ENCODE measurements around the gene UQCR11. TPM values are rescaled to one million over a fixed set of nuclear protein-coding genes. Genes with fewer than 3 reads are reported as not detected.

UQCR11 gene
- total RNA-seq, 4 donors from 2014 or later: 78.2 to 102 (median 92.4) TPM

GRCh38 chr19:1567116-1567847 is 38.0 kb downstream of the UQCR11 start:
- Histone ChIP-seq H3K27me3 (no peaks in the 10 kb centered on the region), H3K4me3 (peak overlapping the region; percentile 45 to 82), H3K36me3 (peaks cover 0 to 5% of the 10 kb centered on the region in 2 donors), H3K4me1 (peaks cover 0 to 27% (median 11%) of the 10 kb centered on the region in 3 donors), H3K27ac (peak overlapping the region; percentile 51 to 93 (median 92)), H3K9me3 (no peaks in the 10 kb centered on the region)
- TF ChIP-seq POLR2AphosphoS5 (IDR thresholded peaks at IDR 0.05): no peak
- TF ChIP-seq, protein P1, sequence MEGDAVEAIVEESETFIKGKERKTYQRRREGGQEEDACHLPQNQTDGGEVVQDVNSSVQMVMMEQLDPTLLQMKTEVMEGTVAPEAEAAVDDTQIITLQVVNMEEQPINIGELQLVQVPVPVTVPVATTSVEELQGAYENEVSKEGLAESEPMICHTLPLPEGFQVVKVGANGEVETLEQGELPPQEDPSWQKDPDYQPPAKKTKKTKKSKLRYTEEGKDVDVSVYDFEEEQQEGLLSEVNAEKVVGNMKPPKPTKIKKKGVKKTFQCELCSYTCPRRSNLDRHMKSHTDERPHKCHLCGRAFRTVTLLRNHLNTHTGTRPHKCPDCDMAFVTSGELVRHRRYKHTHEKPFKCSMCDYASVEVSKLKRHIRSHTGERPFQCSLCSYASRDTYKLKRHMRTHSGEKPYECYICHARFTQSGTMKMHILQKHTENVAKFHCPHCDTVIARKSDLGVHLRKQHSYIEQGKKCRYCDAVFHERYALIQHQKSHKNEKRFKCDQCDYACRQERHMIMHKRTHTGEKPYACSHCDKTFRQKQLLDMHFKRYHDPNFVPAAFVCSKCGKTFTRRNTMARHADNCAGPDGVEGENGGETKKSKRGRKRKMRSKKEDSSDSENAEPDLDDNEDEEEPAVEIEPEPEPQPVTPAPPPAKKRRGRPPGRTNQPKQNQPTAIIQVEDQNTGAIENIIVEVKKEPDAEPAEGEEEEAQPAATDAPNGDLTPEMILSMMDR (IDR thresholded peaks at IDR 0.05): peak in 1 of 4 experiments; percentile 7
- TF ChIP-seq POLR2A (IDR thresholded peaks at IDR 0.05): peak in 1 of 2 donors; percentile 24
- TF ChIP-seq EP300 (IDR thresholded peaks at IDR 0.05): no peak
- WGBS, 2 donors (ENCODE audit: low coverage in 1 of 2): no CpG with 5 or more reads among the region's 108 CpGs
- ATAC-seq: peak; percentile 24

DNA sequence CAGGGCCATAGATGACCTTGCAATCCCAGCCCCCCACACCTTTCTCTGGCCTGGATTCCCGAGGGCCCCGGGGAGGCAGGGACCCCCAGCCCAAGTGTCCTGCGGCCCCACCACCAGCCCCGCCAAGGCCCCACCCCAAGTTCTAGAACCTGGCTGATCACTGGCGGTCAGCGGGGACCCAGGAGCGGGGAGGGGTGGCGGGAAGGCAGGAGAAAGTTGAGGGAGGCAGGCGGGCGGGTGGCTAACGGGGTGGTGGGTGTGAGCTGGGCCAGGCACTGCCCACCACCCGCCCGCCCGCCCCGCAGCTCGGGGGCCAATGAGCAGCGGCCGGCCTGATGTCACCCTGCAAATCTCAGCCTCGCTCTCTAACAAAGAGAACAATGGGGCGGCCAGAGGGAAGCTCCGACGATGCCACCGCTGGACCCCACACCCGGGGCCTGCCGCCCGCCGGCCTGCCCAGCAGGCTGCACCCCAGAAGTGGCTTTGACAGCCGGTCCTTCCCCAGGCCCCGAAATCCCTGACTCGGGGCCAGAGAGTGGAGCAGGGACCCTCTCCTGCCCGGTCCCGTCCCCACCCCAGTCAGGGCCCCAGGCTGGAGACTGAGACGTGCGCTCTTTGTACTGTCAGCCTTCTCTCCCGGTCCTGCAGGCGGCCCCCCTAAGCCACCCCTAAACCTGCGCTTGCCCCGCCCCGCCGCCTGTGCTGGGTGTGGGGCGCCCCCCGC is 38.7 kb downstream of the UQCR11 start:
- Histone ChIP-seq H3K27ac (peak overlapping the region; percentile 51 to 93 (median 92)), H3K9me3 (no peaks in the 10 kb centered on the region), H3K36me3 (peaks cover 0 to 5% of the 10 kb centered on the region in 2 donors), H3K4me1 (peaks cover 0 to 27% (median 11%) of the 10 kb centered on the region in 3 donors), H3K27me3 (no peaks in the 10 kb centered on the region), H3K4me3 (peak overlapping the region; percentile 45 to 82)
- no CpG with 5 or more reads among the region's 42 CpGs for WGBS, 2 donors (ENCODE audit: low coverage in 1 of 2)
- TF ChIP-seq, protein P1 (IDR thresholded peaks at IDR 0.05): no peak
- TF ChIP-seq EP300 (IDR thresholded peaks at IDR 0.05): no peak
- peak; percentile 14 to 45 for TF ChIP-seq POLR2A (IDR thresholded peaks at IDR 0.05)
- peak; percentile 35 for TF ChIP-seq POLR2AphosphoS5 (IDR thresholded peaks at IDR 0.05)
- ATAC-seq: peak; percentile 77

DNA sequence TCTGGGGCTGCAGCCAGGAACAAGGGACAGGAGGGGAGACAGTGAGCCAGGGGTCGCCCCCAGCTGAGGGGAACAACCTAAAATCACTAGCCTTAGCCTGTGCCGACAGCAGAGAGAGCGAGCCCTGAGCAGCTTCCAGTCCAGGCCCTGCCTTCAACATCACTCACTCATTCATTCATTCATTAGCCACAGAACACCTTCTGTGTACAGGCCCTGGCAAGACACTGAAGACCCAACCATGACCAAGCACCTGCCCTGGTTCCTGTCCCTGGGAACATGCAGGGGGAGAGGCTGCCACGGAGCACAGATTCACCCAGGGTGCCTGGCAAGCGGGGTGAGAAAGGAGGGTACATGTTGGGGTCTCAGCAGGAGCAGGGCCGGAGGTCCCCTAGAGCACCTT is 42.0 kb downstream of the UQCR11 start:
- Histone ChIP-seq H3K4me1 (peaks cover 0 to 28% (median 6%) of the 10 kb centered on the region in 3 donors), H3K9me3 (no peaks in the 10 kb centered on the region), H3K36me3 (peaks cover 0 to 5% of the 10 kb centered on the region in 2 donors), H3K4me3 (no peak overlapping the region), H3K27me3 (no peaks in the 10 kb centered on the region), H3K27ac (no peak overlapping the region)
- TF ChIP-seq, protein P1 (IDR thresholded peaks at IDR 0.05): no peak
- TF ChIP-seq EP300 (IDR thresholded peaks at IDR 0.05) (no peak), POLR2AphosphoS5 (IDR thresholded peaks at IDR 0.05) (no peak), POLR2A (IDR thresholded peaks at IDR 0.05) (no peak)
- WGBS, 2 donors (ENCODE audit: low coverage in 1 of 2): 80% methylated on average over 1 of the region's 6 CpGs; no CpG with 5 or more reads in 1 of the 2 donors
- ATAC-seq: no peak

GRCh38 chr19:1561236-1561842 is 43.9 kb downstream of the UQCR11 start:
- Histone ChIP-seq H3K4me1 (peaks cover 0 to 17% (median 6%) of the 10 kb centered on the region in 3 donors), H3K27ac (no peak overlapping the region), H3K36me3 (peaks cover 0 to 10% of the 10 kb centered on the region in 2 donors), H3K4me3 (no peak overlapping the region), H3K9me3 (no peaks in the 10 kb centered on the region), H3K27me3 (no peaks in the 10 kb centered on the region)
- ATAC-seq: no peak
- WGBS, 2 donors (ENCODE audit: low coverage in 1 of 2): 88% methylated on average over 8 of the region's 17 CpGs; no CpG with 5 or more reads in 1 of the 2 donors
- TF ChIP-seq POLR2A (IDR thresholded peaks at IDR 0.05): no peak

GRCh38 chr19:1560286-1560882 is 44.9 kb downstream of the UQCR11 start:
- H3K27ac ChIP-seq: no peak overlapping the region
- H3K4me3 ChIP-seq: no peak overlapping the region
- H3K4me1 ChIP-seq: peaks cover 0 to 7% (median 0%) of the 10 kb centered on the region in 3 donors
- TF ChIP-seq POLR2A (IDR thresholded peaks at IDR 0.05): no peak
- TF ChIP-seq, protein P1 (IDR thresholded peaks at IDR 0.05): no peak
- no peak for TF ChIP-seq POLR2AphosphoS5 (IDR thresholded peaks at IDR 0.05)
- no peak for TF ChIP-seq EP300 (IDR thresholded peaks at IDR 0.05)
- peaks cover 0 to 20% of the 10 kb centered on the region in 2 donors for H3K36me3 ChIP-seq
- no peaks in the 10 kb centered on the region for H3K27me3 ChIP-seq
- no peak for ATAC-seq
- no peaks in the 10 kb centered on the region for H3K9me3 ChIP-seq
- WGBS, 2 donors (ENCODE audit: low coverage in 1 of 2): no CpG with 5 or more reads among the region's 25 CpGs

Measured in gastroesophageal sphincter (tissue), 4 donors.